Trophoblast cell (in vitro differentiated cells and primary cell): ENCODE results near the gene MYPOP.
A peak's percentile ranks its signal among the peaks of the same experiment; 100 is the strongest.

Experiments
- DNase-seq, 2 donors: peaks; one replicate each; pipeline ENCODE4 v3.0.0-alpha.2; 2016
- H2AFZ ChIP-seq: 2 replicates; pipeline ENCODE4 v1.6.1; 2013; ENCODE audit warnings: low read length, moderate library complexity, mild to moderate bottlenecking; ENCODE audit not compliant: insufficient read depth, poor library complexity
- H2AK5ac ChIP-seq: 2 replicates; pipeline ENCODE4 v1.6.1; 2013; ENCODE audit warnings: mild to moderate bottlenecking, low read length
- H2BK120ac ChIP-seq: 2 replicates; pipeline ENCODE4 v1.6.1; 2013; ENCODE audit warnings: low read length, mild to moderate bottlenecking, moderate library complexity; ENCODE audit not compliant: insufficient read depth, poor library complexity
- H2BK12ac ChIP-seq: 2 replicates; pipeline ENCODE4 v1.6.1; 2013; ENCODE audit warnings: mild to moderate bottlenecking, low read length, moderate library complexity
- H2BK5ac ChIP-seq: 2 replicates; pipeline ENCODE4 v1.6.1; 2013; ENCODE audit warnings: low read length, low read depth, moderate library complexity, mild to moderate bottlenecking; ENCODE audit not compliant: poor library complexity
- H3K14ac ChIP-seq: 2 replicates; pipeline ENCODE4 v1.6.1; 2013; ENCODE audit warnings: mild to moderate bottlenecking, low read length
- H3K18ac ChIP-seq: 2 replicates; pipeline ENCODE4 v1.6.1; 2013; ENCODE audit warnings: mild to moderate bottlenecking, low read length
- H3K23ac ChIP-seq: 2 replicates; pipeline ENCODE4 v1.6.1; 2013; ENCODE audit warnings: low read length
- H3K27ac ChIP-seq: 2 replicates; pipeline ENCODE4 v1.5.1; 2013; ENCODE audit warnings: low read depth, mild to moderate bottlenecking, inconsistent platforms, low read length, moderate library complexity
- H3K27me3 ChIP-seq: 2 replicates; pipeline ENCODE4 v1.6.1; 2013; ENCODE audit warnings: inconsistent platforms, mild to moderate bottlenecking, low read length, moderate library complexity; ENCODE audit not compliant: insufficient read depth
- H3K36me3 ChIP-seq, 2 experiments: 1 replicate in 1 of 2; 2 replicates in 1 of 2; pipeline ENCODE4 v1.6.1; 2013; ENCODE audit warnings: low read length in 2 of 2, mild to moderate bottlenecking in 2 of 2, moderate library complexity in 1 of 2; ENCODE audit not compliant: insufficient read depth in 2 of 2, control insufficient read depth in 1 of 2
- H3K4ac ChIP-seq: 2 replicates; pipeline ENCODE4 v1.6.1; 2013; ENCODE audit warnings: low read depth, mild to moderate bottlenecking, low read length, moderate library complexity
- H3K4me1 ChIP-seq, 2 experiments: 1 replicate in 1 of 2; 2 replicates in 1 of 2; pipeline ENCODE4 v1.6.1; 2013; ENCODE audit warnings: low read length in 2 of 2, mild to moderate bottlenecking in 2 of 2, moderate library complexity in 1 of 2; ENCODE audit not compliant: insufficient read depth in 2 of 2, control insufficient read depth in 1 of 2
- H3K4me2 ChIP-seq: 2 replicates; pipeline ENCODE4 v1.6.1; 2013; ENCODE audit warnings: inconsistent platforms, mild to moderate bottlenecking, low read length, moderate library complexity
- H3K4me3 ChIP-seq: 2 replicates; pipeline ENCODE4 v1.5.1; 2013; ENCODE audit warnings: mild to moderate bottlenecking, low read depth, low read length, inconsistent platforms
- H3K79me1 ChIP-seq: one replicate; pipeline ENCODE4 v1.6.1; 2013; ENCODE audit warnings: low read length
- H3K79me2 ChIP-seq: 2 replicates; pipeline ENCODE4 v1.6.1; 2013; ENCODE audit warnings: low read length, mild to moderate bottlenecking; ENCODE audit not compliant: control insufficient read depth, insufficient read depth, poor library complexity
- H3K9ac ChIP-seq: 2 replicates; pipeline ENCODE4 v1.6.1; 2013; ENCODE audit warnings: mild to moderate bottlenecking, low read length
- H3K9me3 ChIP-seq: 2 replicates; pipeline ENCODE4 v1.6.1; 2013; ENCODE audit warnings: low read depth, mild to moderate bottlenecking, control low read depth, inconsistent platforms, low read length; ENCODE audit not compliant: insufficient read depth
- H4K12ac ChIP-seq: 2 replicates; pipeline ENCODE4 v1.6.1; 2013; ENCODE audit warnings: low read depth, mild to moderate bottlenecking, low read length, moderate library complexity
- H4K8ac ChIP-seq: 2 replicates; pipeline ENCODE4 v1.6.1; 2013; ENCODE audit warnings: low read depth, mild to moderate bottlenecking, low read length, moderate library complexity
- H4K91ac ChIP-seq: one replicate; pipeline ENCODE4 v1.6.1; 2013; ENCODE audit warnings: low read depth, mild to moderate bottlenecking, low read length, moderate library complexity
- WGBS: extraction: QIAGEN DNeasy Blood & Tissue Kit; methylation state at CpG from one replicate; pipeline ENCODE4 v1.1.7; 2013; ENCODE audit warnings: missing lambda C conversion rate; ENCODE audit not compliant: insufficient read length, insufficient coverage; ENCODE audit errors: extremely low coverage; 5-methylcytosine and 5-hydroxymethylcytosine counted together

The MYPOP gene

GRCh38 chr19:45884682-45885555, 17.5 kb downstream of the MYPOP start:
- peaks cover 13 to 14% of the 10 kb centered on the region in 2 experiments for H3K36me3 ChIP-seq
- H2BK5ac ChIP-seq = no peak overlapping the region
- no peak overlapping the region for H3K23ac ChIP-seq
- H3K27me3 ChIP-seq = no peaks in the 10 kb centered on the region
- peak overlapping the region; percentile 35 for H2AFZ ChIP-seq
- H3K4me2 ChIP-seq = peak overlapping the region; percentile 92
- no peak overlapping the region for H2AK5ac ChIP-seq
- no peak overlapping the region for H4K12ac ChIP-seq
- H3K18ac ChIP-seq = peak overlapping the region; percentile 36
- H4K91ac ChIP-seq = peak overlapping the region; percentile 30
- DNase-seq = peak in 1 of 2 donors; percentile 43
- peak overlapping the region; percentile 41 for H3K4ac ChIP-seq
- no peak overlapping the region for H4K8ac ChIP-seq
- H3K9ac ChIP-seq = peak overlapping the region; percentile 83
- peaks cover 15 to 21% of the 10 kb centered on the region in 2 experiments for H3K4me1 ChIP-seq
- H2BK120ac ChIP-seq = no peak overlapping the region
- H2BK12ac ChIP-seq = no peak overlapping the region
- WGBS = no CpG with 5 or more reads among the region's 72 CpGs
- peaks cover 5% of the 10 kb centered on the region for H3K9me3 ChIP-seq
- peak overlapping the region; percentile 21 for H3K14ac ChIP-seq
- peaks cover 3% of the 10 kb centered on the region for H3K79me2 ChIP-seq
- H3K79me1 ChIP-seq = peaks cover 21% of the 10 kb centered on the region
- peak overlapping the region; percentile 98 for H3K4me3 ChIP-seq
- peak overlapping the region; percentile 80 for H3K27ac ChIP-seq

- H3K4me3 ChIP-seq = peak overlapping the region; percentile 54
- H3K27ac ChIP-seq = no peak overlapping the region
- peak overlapping the region; percentile 44 for H3K4ac ChIP-seq
- H2AFZ ChIP-seq = peak overlapping the region; percentile 35
- no peak overlapping the region for H2AK5ac ChIP-seq
- H3K9me3 ChIP-seq = peaks cover 5% of the 10 kb centered on the region
- H4K12ac ChIP-seq = no peak overlapping the region
- H4K91ac ChIP-seq = no peak overlapping the region
- H3K4me1 ChIP-seq = peaks cover 15 to 21% of the 10 kb centered on the region in 2 experiments
- peak overlapping the region; percentile 39 for H3K18ac ChIP-seq
- peaks cover 21% of the 10 kb centered on the region for H3K79me1 ChIP-seq
- peak overlapping the region; percentile 11 for H3K4me2 ChIP-seq
- H2BK5ac ChIP-seq = no peak overlapping the region
- no peak overlapping the region for H3K23ac ChIP-seq
- H3K36me3 ChIP-seq = peaks cover 10 to 12% of the 10 kb centered on the region in 2 experiments
- no peak for DNase-seq
- no peak overlapping the region for H2BK120ac ChIP-seq
- no peak overlapping the region for H2BK12ac ChIP-seq
- no peak overlapping the region for H3K9ac ChIP-seq
- no peak overlapping the region for H4K8ac ChIP-seq
- no CpG with 5 or more reads among the region's 57 CpGs for WGBS
- H3K79me2 ChIP-seq = peaks cover 3% of the 10 kb centered on the region
- no peak overlapping the region for H3K14ac ChIP-seq
- H3K27me3 ChIP-seq = no peaks in the 10 kb centered on the region
Measured at GRCh38 chr19:45883881-45884681, 18.3 kb downstream of the MYPOP start.

GRCh38 chr19:45883586-45883880, 18.9 kb downstream of the MYPOP start:
- H3K4me1 ChIP-seq = peaks cover 15 to 21% of the 10 kb centered on the region in 2 experiments
- no peak overlapping the region for H3K18ac ChIP-seq
- no peak overlapping the region for H3K23ac ChIP-seq
- H3K9ac ChIP-seq = no peak overlapping the region
- no peaks in the 10 kb centered on the region for H3K27me3 ChIP-seq
- H4K12ac ChIP-seq = no peak overlapping the region
- H3K27ac ChIP-seq = no peak overlapping the region
- no peak overlapping the region for H2AFZ ChIP-seq
- H3K4me3 ChIP-seq = no peak overlapping the region
- H3K4ac ChIP-seq = no peak overlapping the region
- H3K14ac ChIP-seq = no peak overlapping the region
- H2BK120ac ChIP-seq = no peak overlapping the region
- H2AK5ac ChIP-seq = no peak overlapping the region
- H4K91ac ChIP-seq = no peak overlapping the region
- peak overlapping the region; percentile 11 for H3K4me2 ChIP-seq
- H4K8ac ChIP-seq = no peak overlapping the region
- H2BK12ac ChIP-seq = no peak overlapping the region
- peaks cover 5% of the 10 kb centered on the region for H3K9me3 ChIP-seq
- no CpG with 5 or more reads among the region's 5 CpGs for WGBS
- no peak for DNase-seq
- peaks cover 9 to 12% of the 10 kb centered on the region in 2 experiments for H3K36me3 ChIP-seq
- H3K79me1 ChIP-seq = peaks cover 21% of the 10 kb centered on the region
- H3K79me2 ChIP-seq = peaks cover 3% of the 10 kb centered on the region
- H2BK5ac ChIP-seq = no peak overlapping the region

- DNase-seq = peak; percentile 86 to 94
Measured at GRCh38 chr19:45882652-45883585, 19.5 kb downstream of the MYPOP start.

More at GRCh38 chr19:45882652-45883585, 19.5 kb downstream of the MYPOP start:
- Histone ChIP-seq H2BK5ac (no peak overlapping the region), H2BK120ac (no peak overlapping the region), H3K27ac (peak overlapping the region; percentile 38), H3K27me3 (no peaks in the 10 kb centered on the region), H3K79me2 (peaks cover 3% of the 10 kb centered on the region), H3K79me1 (peaks cover 21% of the 10 kb centered on the region), H3K18ac (peak overlapping the region; percentile 77), H2AFZ (peak overlapping the region; percentile 30), H3K4ac (peak overlapping the region; percentile 66), H3K4me1 (peaks cover 15 to 21% of the 10 kb centered on the region in 2 experiments), H3K9me3 (peaks cover 5% of the 10 kb centered on the region), H4K91ac (peak overlapping the region; percentile 58), H4K8ac (peak overlapping the region; percentile 84), H2AK5ac (peak overlapping the region; percentile 57), H2BK12ac (no peak overlapping the region), H3K36me3 (peaks cover 9 to 12% of the 10 kb centered on the region in 2 experiments), H3K4me2 (peak overlapping the region; percentile 75), H3K14ac (peak overlapping the region; percentile 36), H3K4me3 (peak overlapping the region; percentile 50), H4K12ac (peak overlapping the region; percentile 19), H3K23ac (no peak overlapping the region), H3K9ac (peak overlapping the region; percentile 9)
- WGBS = no CpG with 5 or more reads among the region's 47 CpGs
